Panc1 (cell line): ENCODE data around the gene OTOF. TPM values are rescaled to one million over a fixed set of nuclear protein-coding genes. Genes with fewer than 3 reads are reported as not detected.

Source experiments
- ATAC-seq: fragments of 200-7000 bp; cut with Tn5 transposase; 2 replicates; pipeline ENCODE4 v1.9.1; 2020; ENCODE audit warnings: mild to moderate bottlenecking, moderate library complexity
- BruUV-seq: library from RNA; stranded (reverse); fragments of 400-500 nt; replicated peaks from 2 replicates; lab custom pipeline; 2021; lab: Mats Ljungman, UMichigan
- CTCF ChIA-PET: fragments of 300-600 bp; sonication (Branson Sonifier 250); formaldehyde crosslinking; loops from one replicate; lab custom pipeline; 2022; ENCODE audit warnings: antibody characterized with exemption; lab: Charles Lee
- POLR2A ChIA-PET: fragments of 300-600 bp; sonication (Branson Sonifier 250); formaldehyde crosslinking; loops from one replicate; lab custom pipeline; 2022; ENCODE audit warnings: antibody characterized with exemption; lab: Charles Lee
- DNase-seq: peaks from one replicate; pipeline ENCODE4 v3.0.0-alpha.2; 2010; ENCODE audit warnings: low read depth, low spot score
- H3K27ac ChIP-seq: 2 replicates; pipeline ENCODE4 v1.5.1; 2011; ENCODE audit warnings: mild to moderate bottlenecking, low read length, inconsistent platforms
- H3K27me3 ChIP-seq: fragments of 200-500 bp; sonication (Bioruptor generic); 2 replicates; pipeline ENCODE4 v1.6.0; 2014; ENCODE audit warnings: low read length, inconsistent platforms; ENCODE audit not compliant: control insufficient read depth, insufficient read depth
- H3K36me3 ChIP-seq: fragments of 200-500 bp; sonication (Bioruptor generic); 2 replicates; pipeline ENCODE4 v1.5.1; 2014; ENCODE audit warnings: inconsistent platforms, mild to moderate bottlenecking, low read length, moderate library complexity; ENCODE audit not compliant: control insufficient read depth, insufficient read depth
- H3K4me1 ChIP-seq: 2 replicates; pipeline ENCODE4 v1.5.1; 2011; ENCODE audit warnings: inconsistent platforms, mild to moderate bottlenecking, low read length, moderate library complexity; ENCODE audit not compliant: control insufficient read depth, insufficient read depth
- H3K4me3 ChIP-seq, 2 experiments: 2 replicates each; pipeline ENCODE4 v1.5.1; 2011 to 2012; ENCODE audit warnings: low read depth in 2 of 2, low read length in 2 of 2, mild to moderate bottlenecking in 2 of 2, inconsistent platforms in 1 of 2, moderate library complexity in 1 of 2
- H3K9me3 ChIP-seq: fragments of 200-500 bp; sonication (Bioruptor generic); 2 replicates; pipeline ENCODE4 v1.5.1; 2014; ENCODE audit warnings: low read depth, mild to moderate bottlenecking, inconsistent platforms, low read length, moderate library complexity; ENCODE audit not compliant: control insufficient read depth, insufficient read depth
- CTCF ChIP-seq: fragments of 450-650 bp; IDR thresholded peaks from 2 replicates; pipeline ENCODE4 v1.5.1; 2017; ENCODE audit warnings: mild to moderate bottlenecking
- POLR2AphosphoS5 ChIP-seq: IDR thresholded peaks from 2 replicates; pipeline ENCODE4 v1.6.1; 2012; ENCODE audit warnings: mild to moderate bottlenecking, low read depth, low read length, moderate library complexity
- REST ChIP-seq, 2 experiments: IDR thresholded peaks; 2 replicates each; pipeline ENCODE4 v1.6.1; 2011 to 2012; ENCODE audit warnings: low read depth in 2 of 2, control low read depth in 1 of 2, low read length in 1 of 2, mild to moderate bottlenecking in 1 of 2, moderate library complexity in 1 of 2; ENCODE audit not compliant: insufficient read depth in 1 of 2
- SIN3A ChIP-seq: IDR thresholded peaks from 2 replicates; pipeline ENCODE4 v1.6.1; 2012; ENCODE audit warnings: low read depth, mild to moderate bottlenecking, low read length, moderate library complexity, borderline replicate concordance; ENCODE audit not compliant: insufficient read depth
- TCF7L2 ChIP-seq: IDR thresholded peaks from 2 replicates; pipeline ENCODE4 v1.6.1; 2011; ENCODE audit warnings: mild to moderate bottlenecking, low read depth, low read length, inconsistent platforms
- in situ Hi-C: cut with HindIII; loops from 2 replicates; pipeline ENCODE4 v1.10.0; 2016; ENCODE audit warnings: low sequenced_read_pairs, low pct_unique_long_range_greater_than_20kb
- intact Hi-C: fragments of 100-400 bp; cut with micrococcal nuclease; formaldehyde crosslinking; loops from one replicate; pipeline ENCODE4 v1.10.0; 2022; ENCODE audit not compliant: unreplicated experiment
- total RNA-seq: library from RNA; stranded (reverse); gene quantifications from one replicate; pipeline ENCODE4 v1.2.1, GENCODE V29; 2021; ENCODE audit not compliant: unreplicated experiment

The OTOF gene
- total RNA-seq, 1 experiment from 2014 or later, result 0.41 TPM

- no peak for DNase-seq
- H3K36me3 ChIP-seq, result no peaks in the 10 kb centered on the region
- H3K4me3 ChIP-seq, result no peak overlapping the region
- H3K4me1 ChIP-seq, result peaks cover 4% of the 10 kb centered on the region; the same call in 1 of the 2 replicates
- BruUV-seq, result no TSS peak
- H3K27me3 ChIP-seq, result no peaks in the 10 kb centered on the region
- POLR2A ChIA-PET, result no interaction called here
- H3K27ac ChIP-seq, result no peak overlapping the region
- TF ChIP-seq TCF7L2 (no peak), CTCF (no peak), SIN3A (no peak), REST (IDR thresholded peaks at IDR 0.05; ENCODE audit: insufficient read depth in 1 of 2, low read depth in 2 of 2, low read length in 1 of 2) (no peak), POLR2AphosphoS5 (no peak)
- no peak for ATAC-seq
- no peaks in the 10 kb centered on the region for H3K9me3 ChIP-seq
- CTCF ChIA-PET, result no interaction called here
- intact Hi-C loops (loop anchor here (5.0 kb wide), 1 partner anchor 106 kb away; no protein-coding TSS in a partner anchor), in situ Hi-C loops (no loop called here)
Observed at GRCh38 chr2:26471289-26471688, 6.6 kb downstream of the OTOF start.

GRCh38 chr2:26470601-26471260 lies 7.2 kb downstream of the OTOF start:
- H3K27me3 ChIP-seq, result no peaks in the 10 kb centered on the region
- intact Hi-C loops, result loop anchor here (5.0 kb wide), 1 partner anchor 107 kb away; no protein-coding TSS in a partner anchor

More at GRCh38 chr2:26470601-26471260, 7.2 kb downstream of the OTOF start:
- ChIA-PET CTCF (no interaction called here), POLR2A (interaction anchor here (0.6 kb wide), 2 partner anchors 102 to 214 kb away, joined by 3 read pairs; no protein-coding TSS in a partner anchor)
- Histone ChIP-seq H3K27ac (no peak overlapping the region), H3K9me3 (no peaks in the 10 kb centered on the region), H3K4me3 (no peak overlapping the region), H3K4me1 (no peaks in the 10 kb centered on the region; the same call in 1 of the 2 replicates), H3K36me3 (no peaks in the 10 kb centered on the region)
- in situ Hi-C loops, result no loop called here
- ATAC-seq (no peak), DNase-seq (no peak)
- BruUV-seq, result no TSS peak
- no peak for TF ChIP-seq SIN3A
- no peak for TF ChIP-seq POLR2AphosphoS5
- TF ChIP-seq REST (IDR thresholded peaks at IDR 0.05; ENCODE audit: insufficient read depth in 1 of 2, low read depth in 2 of 2, low read length in 1 of 2), result no peak
- TF ChIP-seq CTCF, result no peak
- TF ChIP-seq TCF7L2, result no peak
